Measurements from ENCODE around the gene TSHZ1. TPM values are rescaled to one million over a fixed set of nuclear protein-coding genes. Genes with fewer than 3 reads are reported as not detected.

Gene TSHZ1
- polyA plus RNA-seq, 2 of the 4 experiments (the other 2 are of a cell fraction): 2.2 to 3.0 TPM

GRCh38 chr18:75262511-75262910 lies 51.9 kb downstream of the TSHZ1 start:
- WGBS (ENCODE audit: missing lambda C conversion rate): 82% methylated on average over 4 of the region's 4 CpGs
- POLR2A ChIA-PET: no interaction called here

DNA sequence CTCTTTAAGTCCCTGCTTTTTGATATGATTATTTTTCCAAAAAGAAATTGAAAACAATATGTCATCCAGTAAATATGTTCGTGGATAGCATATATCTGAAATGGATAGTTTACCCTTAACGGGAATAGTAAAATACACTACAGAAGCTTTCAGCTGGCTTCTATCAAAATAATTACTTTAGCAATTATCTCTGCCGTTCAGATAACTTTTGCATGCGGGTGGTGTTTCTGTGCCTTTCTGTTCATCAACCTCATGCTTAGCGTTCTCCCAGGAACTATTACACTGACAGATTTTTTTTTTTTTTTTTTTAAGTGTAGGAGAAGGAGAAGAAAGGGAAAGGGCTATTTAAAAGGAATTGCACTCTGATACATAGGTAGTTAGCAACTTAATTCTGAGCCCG lies 53.6 kb downstream of the TSHZ1 start:
- no peak for TF ChIP-seq ZFP36 (IDR thresholded peaks at IDR 0.05; ENCODE audit: borderline replicate concordance, partially characterized antibody)
- FAIRE-seq (no peak), DNase-seq (ENCODE audit: low read depth in 1 of 2, low spot score in 1 of 2) (no peak), ATAC-seq (no peak)
- 78% methylated on average over 6 of the region's 6 CpGs for WGBS (ENCODE audit: missing lambda C conversion rate)
- no peaks in the 10 kb centered on the region for H3K9me3 ChIP-seq
- no peak overlapping the region for H3K27ac ChIP-seq
- H3K4me3 ChIP-seq: no peak overlapping the region
- H3K4me1 ChIP-seq: no peaks in the 10 kb centered on the region
- CTCF ChIA-PET: no interaction called here
- POLR2A ChIA-PET: no interaction called here
- no peak overlapping the region for H3K4me2 ChIP-seq

More at GRCh38 chr18:75262511-75262910, 51.9 kb downstream of the TSHZ1 start:
- CTCF ChIA-PET: no interaction called here
- Histone ChIP-seq H3K4me2 (no peak overlapping the region), H3K4me1 (no peaks in the 10 kb centered on the region), H3K4me3 (no peak overlapping the region), H3K27ac (no peak overlapping the region), H3K9me3 (no peaks in the 10 kb centered on the region)
- DNase-seq (ENCODE audit: low read depth in 1 of 2, low spot score in 1 of 2): no peak
- FAIRE-seq: no peak
- TF ChIP-seq ZSCAN20 (CRISPR knock-in tag; IDR thresholded peaks at IDR 0.05) (no peak), SMC3 (IDR thresholded peaks at IDR 0.05) (no peak), PHF8 (IDR thresholded peaks at IDR 0.05; ENCODE audit: borderline replicate concordance, low read depth) (no peak), HOXB13 (CRISPR knock-in tag; IDR thresholded peaks at IDR 0.05; ENCODE audit: low read depth) (no peak), CTCF (IDR thresholded peaks at IDR 0.05) (no peak), TFCP2L1 (CRISPR knock-in tag; IDR thresholded peaks at IDR 0.05) (no peak), NR3C1 (IDR thresholded peaks at IDR 0.05) (no peak), TP53 (CRISPR knock-in tag; IDR thresholded peaks at IDR 0.05) (no peak), HOXB5 (CRISPR knock-in tag; IDR thresholded peaks at IDR 0.05) (no peak), FOXS1 (CRISPR knock-in tag; IDR thresholded peaks at IDR 0.05) (no peak), POLR2AphosphoS2 (conservative IDR thresholded peaks at IDR 0.05; ENCODE audit: low read length) (no peak), SREBF2 (IDR thresholded peaks at IDR 0.05) (no peak), REST (IDR thresholded peaks at IDR 0.05) (no peak)
- TF ChIP-seq, protein P1, sequence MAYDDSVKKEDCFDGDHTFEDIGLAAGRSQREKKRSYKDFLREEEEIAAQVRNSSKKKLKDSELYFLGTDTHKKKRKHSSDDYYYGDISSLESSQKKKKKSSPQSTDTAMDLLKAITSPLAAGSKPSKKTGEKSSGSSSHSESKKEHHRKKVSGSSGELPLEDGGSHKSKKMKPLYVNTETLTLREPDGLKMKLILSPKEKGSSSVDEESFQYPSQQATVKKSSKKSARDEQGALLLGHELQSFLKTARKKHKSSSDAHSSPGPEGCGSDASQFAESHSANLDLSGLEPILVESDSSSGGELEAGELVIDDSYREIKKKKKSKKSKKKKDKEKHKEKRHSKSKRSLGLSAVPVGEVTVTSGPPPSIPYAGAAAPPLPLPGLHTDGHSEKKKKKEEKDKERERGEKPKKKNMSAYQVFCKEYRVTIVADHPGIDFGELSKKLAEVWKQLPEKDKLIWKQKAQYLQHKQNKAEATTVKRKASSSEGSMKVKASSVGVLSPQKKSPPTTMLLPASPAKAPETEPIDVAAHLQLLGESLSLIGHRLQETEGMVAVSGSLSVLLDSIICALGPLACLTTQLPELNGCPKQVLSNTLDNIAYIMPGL (CRISPR knock-in tag; IDR thresholded peaks at IDR 0.05; ENCODE audit: borderline replicate concordance): no peak
- TF ChIP-seq, protein P2, sequence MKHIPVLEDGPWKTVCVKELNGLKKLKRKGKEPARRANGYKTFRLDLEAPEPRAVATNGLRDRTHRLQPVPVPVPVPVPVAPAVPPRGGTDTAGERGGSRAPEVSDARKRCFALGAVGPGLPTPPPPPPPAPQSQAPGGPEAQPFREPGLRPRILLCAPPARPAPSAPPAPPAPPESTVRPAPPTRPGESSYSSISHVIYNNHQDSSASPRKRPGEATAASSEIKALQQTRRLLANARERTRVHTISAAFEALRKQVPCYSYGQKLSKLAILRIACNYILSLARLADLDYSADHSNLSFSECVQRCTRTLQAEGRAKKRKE (CRISPR knock-in tag; IDR thresholded peaks at IDR 0.05; ENCODE audit: low read depth): no peak
- no peak for ATAC-seq
